ENCODE measurements around the gene CYREN. TPM values are rescaled to one million over a fixed set of nuclear protein-coding genes. Genes with fewer than 3 reads are reported as not detected.
A peak's percentile ranks its signal among the peaks of the same experiment; 100 is the strongest.

Gene CYREN
- total and polyA plus RNA-seq, 7 donors: 20.6 to 61.2 (median 28.1) TPM

GRCh38 chr7:135189961-135190360, 19.5 kb upstream of the CYREN start:
- peaks cover 0 to 100% of the 10 kb centered on the region in 2 donors for H3K36me3 ChIP-seq (ENCODE audit: insufficient read depth in 1 of 2, low read depth in 1 of 2)
- no peak overlapping the region for H3K27ac ChIP-seq
- ATAC-seq: no peak
- TF ChIP-seq CTCF (IDR thresholded peaks at IDR 0.05): no peak
- intact Hi-C loops (cut with DNase I): no loop called here
- no peaks in the 10 kb centered on the region for H3K27me3 ChIP-seq (ENCODE audit: insufficient read depth in 3 of 3, low read length in 2 of 3)
- no peak for DNase-seq
- H3K9me3 ChIP-seq: no peaks in the 10 kb centered on the region
- 82 to 86% (median 82%) methylated on average over 4 of the region's 4 CpGs for WGBS, 3 donors
- peaks cover 4% of the 10 kb centered on the region for H3K4me1 ChIP-seq
- H3K4me3 ChIP-seq: no peak overlapping the region

GRCh38 chr7:135189221-135189662, 18.7 kb upstream of the CYREN start:
- Histone ChIP-seq H3K4me3 (no peak overlapping the region), H3K4me1 (peaks cover 4% of the 10 kb centered on the region), H3K36me3 (ENCODE audit: insufficient read depth in 1 of 2, low read depth in 1 of 2) (peaks cover 0 to 100% of the 10 kb centered on the region in 2 donors), H3K9me3 (no peaks in the 10 kb centered on the region), H3K27ac (no peak overlapping the region), H3K27me3 (ENCODE audit: insufficient read depth in 3 of 3, low read length in 2 of 3) (no peaks in the 10 kb centered on the region)
- 69 to 83% (median 71%) methylated on average over 6 of the region's 6 CpGs for WGBS, 3 donors
- ATAC-seq (no peak), DNase-seq (no peak)
- intact Hi-C loops (cut with DNase I): no loop called here
- TF ChIP-seq CTCF (IDR thresholded peaks at IDR 0.05): no peak

GRCh38 chr7:135188298-135188984, 17.9 kb upstream of the CYREN start:
- intact Hi-C loops (cut with DNase I): no loop called here
- Histone ChIP-seq H3K4me3 (no peak overlapping the region), H3K9me3 (no peaks in the 10 kb centered on the region), H3K36me3 (ENCODE audit: insufficient read depth in 1 of 2, low read depth in 1 of 2) (peaks cover 0 to 100% of the 10 kb centered on the region in 2 donors), H3K4me1 (peaks cover 4% of the 10 kb centered on the region), H3K27ac (no peak overlapping the region), H3K27me3 (ENCODE audit: insufficient read depth in 3 of 3, low read length in 2 of 3) (no peaks in the 10 kb centered on the region)
- TF ChIP-seq CTCF (IDR thresholded peaks at IDR 0.05): no peak
- ATAC-seq (peak in 1 of 4 donors; percentile 9), DNase-seq (no peak)
- 96 to 98% (median 96%) methylated on average over 12 of the region's 12 CpGs for WGBS, 3 donors

- Histone ChIP-seq H3K9me3 (no peaks in the 10 kb centered on the region), H3K4me1 (peaks cover 4% of the 10 kb centered on the region), H3K27me3 (ENCODE audit: insufficient read depth in 3 of 3, low read length in 2 of 3) (no peaks in the 10 kb centered on the region), H3K27ac (no peak overlapping the region), H3K36me3 (ENCODE audit: insufficient read depth in 1 of 2, low read depth in 1 of 2) (peaks cover 0 to 100% of the 10 kb centered on the region in 2 donors), H3K4me3 (no peak overlapping the region)
- ATAC-seq (peak in 1 of 4 donors; percentile 2), DNase-seq (no peak)
- no peak for TF ChIP-seq CTCF (IDR thresholded peaks at IDR 0.05)
- WGBS, 3 donors: 87 to 94% (median 87%) methylated on average over 12 of the region's 12 CpGs
- intact Hi-C loops (cut with DNase I): no loop called here
Observed at GRCh38 chr7:135186841-135187253, 16.3 kb upstream of the CYREN start.

GRCh38 chr7:135186261-135186540, 15.7 kb upstream of the CYREN start:
- DNase-seq (no peak), ATAC-seq (no peak)
- 96 to 100% (median 98%) methylated on average over 3 of the region's 3 CpGs for WGBS, 3 donors
- no peaks in the 10 kb centered on the region for H3K27me3 ChIP-seq (ENCODE audit: insufficient read depth in 3 of 3, low read length in 2 of 3)
- H3K4me1 ChIP-seq: peaks cover 4% of the 10 kb centered on the region
- H3K4me3 ChIP-seq: no peak overlapping the region
- H3K36me3 ChIP-seq (ENCODE audit: insufficient read depth in 1 of 2, low read depth in 1 of 2): peaks cover 0 to 100% of the 10 kb centered on the region in 2 donors
- no peak for TF ChIP-seq CTCF (IDR thresholded peaks at IDR 0.05)
- H3K9me3 ChIP-seq: peaks cover 6% of the 10 kb centered on the region
- intact Hi-C loops (cut with DNase I): no loop called here
- peak overlapping the region; percentile 46 for H3K27ac ChIP-seq

All from psoas muscle (tissue), 8 donors.